AG10803 (cell line): ENCODE data around the gene CAP1.
"Not testable (repeated sequence)": the region's sequence is repeated elsewhere in the genome, so short reads cannot be mapped to it uniquely, and the experiment has no call there.

ENCODE experiments used
- DNase-seq: peaks from one replicate; pipeline ENCODE4 v3.0.0; 2010; ENCODE audit warnings: low read depth
- H3K4me3 ChIP-seq: 2 replicates; pipeline ENCODE4 v1.5.1; 2011; ENCODE audit warnings: mild to moderate bottlenecking, low read length, control low read depth
- TF ChIP-seq, protein P1 (sequence below): conservative IDR thresholded peaks from 2 replicates; pipeline ENCODE4 v1.5.1; 2011; ENCODE audit warnings: mild to moderate bottlenecking, low read length, control low read depth, inconsistent platforms

The CAP1 gene

GRCh38 chr1:40003156-40004093 is 37.1 kb upstream of the CAP1 start:
- DNase-seq: no peak
- TF ChIP-seq, protein P1, sequence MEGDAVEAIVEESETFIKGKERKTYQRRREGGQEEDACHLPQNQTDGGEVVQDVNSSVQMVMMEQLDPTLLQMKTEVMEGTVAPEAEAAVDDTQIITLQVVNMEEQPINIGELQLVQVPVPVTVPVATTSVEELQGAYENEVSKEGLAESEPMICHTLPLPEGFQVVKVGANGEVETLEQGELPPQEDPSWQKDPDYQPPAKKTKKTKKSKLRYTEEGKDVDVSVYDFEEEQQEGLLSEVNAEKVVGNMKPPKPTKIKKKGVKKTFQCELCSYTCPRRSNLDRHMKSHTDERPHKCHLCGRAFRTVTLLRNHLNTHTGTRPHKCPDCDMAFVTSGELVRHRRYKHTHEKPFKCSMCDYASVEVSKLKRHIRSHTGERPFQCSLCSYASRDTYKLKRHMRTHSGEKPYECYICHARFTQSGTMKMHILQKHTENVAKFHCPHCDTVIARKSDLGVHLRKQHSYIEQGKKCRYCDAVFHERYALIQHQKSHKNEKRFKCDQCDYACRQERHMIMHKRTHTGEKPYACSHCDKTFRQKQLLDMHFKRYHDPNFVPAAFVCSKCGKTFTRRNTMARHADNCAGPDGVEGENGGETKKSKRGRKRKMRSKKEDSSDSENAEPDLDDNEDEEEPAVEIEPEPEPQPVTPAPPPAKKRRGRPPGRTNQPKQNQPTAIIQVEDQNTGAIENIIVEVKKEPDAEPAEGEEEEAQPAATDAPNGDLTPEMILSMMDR: no peak
- no peak overlapping the region for H3K4me3 ChIP-seq

GRCh38 chr1:40004857-40005256 is 35.7 kb upstream of the CAP1 start:
- DNase-seq: no peak
- TF ChIP-seq, protein P1: no peak
- no peak overlapping the region for H3K4me3 ChIP-seq

GRCh38 chr1:40007481-40008034 is 33.0 kb upstream of the CAP1 start:
- H3K4me3 ChIP-seq, DNase-seq: not testable (repeated sequence)

GRCh38 chr1:40011198-40011597 is 29.3 kb upstream of the CAP1 start:
- no peak for DNase-seq
- TF ChIP-seq, protein P1: no peak
- H3K4me3 ChIP-seq: no peak overlapping the region

- TF ChIP-seq, protein P1: no peak
- no peak overlapping the region for H3K4me3 ChIP-seq
- DNase-seq: no peak
These were observed 26.2 kb upstream of the CAP1 start for GRCh38 chr1:40014253-40014706.

- H3K4me3 ChIP-seq: no peak overlapping the region
- TF ChIP-seq, protein P1: no peak
- peak; percentile 77 for DNase-seq
These were observed 25.5 kb upstream of the CAP1 start for GRCh38 chr1:40014812-40015594.

GRCh38 chr1:40017951-40018575 is 22.5 kb upstream of the CAP1 start:
- no peak for DNase-seq
- TF ChIP-seq, protein P1: no peak
- H3K4me3 ChIP-seq: no peak overlapping the region
